ENCODE results near the gene OXCT2.

Gene OXCT2

GRCh38 chr1:39729030-39729429, 42.1 kb downstream of the OXCT2 start:
- DNase-seq, result no peak

- peak; percentile 6 for DNase-seq
These were observed 43.2 kb downstream of the OXCT2 start for GRCh38 chr1:39727932-39728317.

GRCh38 chr1:39727221-39727931, 43.8 kb downstream of the OXCT2 start:
- no peak for DNase-seq

- no peak for DNase-seq
These were observed 44.5 kb downstream of the OXCT2 start for GRCh38 chr1:39726600-39726999.

GRCh38 chr1:39722495-39722894, 48.7 kb downstream of the OXCT2 start:
- DNase-seq, result no peak

GRCh38 chr1:39721664-39722063, 49.5 kb downstream of the OXCT2 start:
- DNase-seq, result no peak

- peak; percentile 84 for DNase-seq
These were observed 50.8 kb downstream of the OXCT2 start for GRCh38 chr1:39720094-39720999.
